ENCODE data around the gene COX8C. TPM values are rescaled to one million over a fixed set of nuclear protein-coding genes. Genes with fewer than 3 reads are reported as not detected.

Gene COX8C
- total and polyA plus RNA-seq, 2 experiments from 2014 or later, result 0.73 TPM; not detected in 1

Small RNA genes within 50 kb of the gene (small RNA-seq; reads per million reads assigned to genes)
- gene RF00019 (ENCODE audit: low replicate concordance), result not detected

Other genes with a start within 250 kb of the COX8C start
- gene ITPK1, start 231.3 kb upstream of the COX8C start, total RNA-seq (2014; rRNA removed; shearing (Covaris generic)), result 88.1 and 101 TPM in 2 replicates
- 35.9 and 39.9 TPM in 2 replicates for gene ITPK1, start 231.3 kb upstream of the COX8C start, polyA plus RNA-seq (2016; fragmentation: Nextera tagmentation; extraction: Ambion mirVana)
- 21.6 and 21.7 TPM in 2 replicates for gene MOAP1, start 162.3 kb upstream of the COX8C start, total RNA-seq (2014; rRNA removed; shearing (Covaris generic))
- 8.5 and 8.6 TPM in 2 replicates for gene MOAP1, start 162.3 kb upstream of the COX8C start, polyA plus RNA-seq (2016; fragmentation: Nextera tagmentation; extraction: Ambion mirVana)
- 14.2 and 20.4 TPM in 2 replicates for gene LYSET, start 161.9 kb upstream of the COX8C start, total RNA-seq (2014; rRNA removed; shearing (Covaris generic))
- gene LYSET, start 161.9 kb upstream of the COX8C start, polyA plus RNA-seq (2016; fragmentation: Nextera tagmentation; extraction: Ambion mirVana), result 32.4 and 34.0 TPM in 2 replicates
- gene GON7, start 140.1 kb upstream of the COX8C start, total RNA-seq (2014; rRNA removed; shearing (Covaris generic)), result 7.4 and 12.8 TPM in 2 replicates
- gene GON7, start 140.1 kb upstream of the COX8C start, polyA plus RNA-seq (2016; fragmentation: Nextera tagmentation; extraction: Ambion mirVana), result 12.7 and 16.6 TPM in 2 replicates
- gene UBR7, start 139.9 kb upstream of the COX8C start, total RNA-seq (2014; rRNA removed; shearing (Covaris generic)), result 45.3 and 63.5 TPM in 2 replicates
- 12.4 and 13.9 TPM in 2 replicates for gene UBR7, start 139.9 kb upstream of the COX8C start, polyA plus RNA-seq (2016; fragmentation: Nextera tagmentation; extraction: Ambion mirVana)
- 31.3 and 32.8 TPM in 2 replicates for gene BTBD7, start 14.1 kb upstream of the COX8C start, total RNA-seq (2014; rRNA removed; shearing (Covaris generic))
- 24.4 and 28.9 TPM in 2 replicates for gene BTBD7, start 14.1 kb upstream of the COX8C start, polyA plus RNA-seq (2016; fragmentation: Nextera tagmentation; extraction: Ambion mirVana)
- 3.3 and 3.6 TPM in 2 replicates for gene UNC79, start 83.8 kb downstream of the COX8C start, total RNA-seq (2014; rRNA removed; shearing (Covaris generic))
- 1.2 and 1.8 TPM in 2 replicates for gene UNC79, start 83.8 kb downstream of the COX8C start, polyA plus RNA-seq (2016; fragmentation: Nextera tagmentation; extraction: Ambion mirVana)

Data from GM23338 (cell line).